ENCODE results near the gene FOXD2. TPM values are rescaled to one million over a fixed set of nuclear protein-coding genes. Genes with fewer than 3 reads are reported as not detected.
A peak's percentile ranks its signal among the peaks of the same experiment; 100 is the strongest.

Gene FOXD2
- total and polyA plus RNA-seq, 7 experiments from 2014 or later: 0.05 to 0.59 (median 0.22) TPM

DNA sequence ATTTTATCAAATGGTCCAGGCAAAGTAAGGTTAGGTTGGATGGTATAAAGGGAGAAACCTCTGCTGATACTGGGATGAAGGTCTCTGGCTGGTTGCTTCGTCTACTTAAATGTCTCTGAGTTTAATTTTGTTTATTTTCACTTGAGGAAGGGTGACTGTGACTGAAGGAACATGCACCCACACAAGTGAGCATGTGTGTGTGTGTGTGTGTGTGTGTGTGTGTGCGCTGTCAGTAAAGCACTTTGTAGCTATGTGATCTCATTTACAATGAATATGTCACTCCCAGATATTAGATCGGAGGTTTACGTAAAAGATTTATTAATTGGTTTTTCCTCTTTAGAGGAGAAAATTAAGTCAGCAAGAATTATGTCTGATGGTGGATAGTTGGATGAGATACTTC is 4.4 kb downstream of the FOXD2 start:
- Mint-ChIP-seq H3K27ac (no peak overlapping the region), H3K9me3 (peaks cover 0 to 15% (median 5%) of the 10 kb centered on the region in 11 donors), H3K4me1 (peaks cover 0 to 28% (median 17%) of the 10 kb centered on the region in 7 donors), H3K36me3 (no peaks in the 10 kb centered on the region), H3K27me3 (peaks cover 0 to 25% (median 3%) of the 10 kb centered on the region in 5 donors), H3K4me3 (no peak overlapping the region)
- peaks cover 16 to 17% of the 10 kb centered on the region in 2 donors for H3K4me1 ChIP-seq (ENCODE audit: control insufficient read depth in 2 of 2, insufficient read depth in 2 of 2, low read length in 2 of 2)
- ATAC-seq: no peak
- peaks cover 0 to 7% (median 0%) of the 10 kb centered on the region in 3 experiments for H3K9me3 ChIP-seq (ENCODE audit: control insufficient read depth in 2 of 3, low read length in 3 of 3)
- ChIA-PET POLR2A (no interaction called here), CTCF (interaction anchor here (1.0 to 1.4 kb wide), 2 partner anchors 8 to 285 kb away, joined by 3 to 4 read pairs; no protein-coding TSS in a partner anchor)
- no peak for DNase-seq
- H3K27ac ChIP-seq (ENCODE audit: low read depth, low read length): no peak overlapping the region
- H3K36me3 ChIP-seq (ENCODE audit: control insufficient read depth in 2 of 3, insufficient read depth in 3 of 3, low read length in 3 of 3): no peaks in the 10 kb centered on the region
- intact Hi-C loops (cut with micrococcal nuclease): no loop called here
- no peak overlapping the region for H3K4me3 ChIP-seq (ENCODE audit: low read length)
- H3K27me3 ChIP-seq (ENCODE audit: control insufficient read depth in 2 of 2, insufficient read depth in 2 of 2, low read length in 2 of 2): peaks cover 11 to 45% of the 10 kb centered on the region in 2 donors

DNA sequence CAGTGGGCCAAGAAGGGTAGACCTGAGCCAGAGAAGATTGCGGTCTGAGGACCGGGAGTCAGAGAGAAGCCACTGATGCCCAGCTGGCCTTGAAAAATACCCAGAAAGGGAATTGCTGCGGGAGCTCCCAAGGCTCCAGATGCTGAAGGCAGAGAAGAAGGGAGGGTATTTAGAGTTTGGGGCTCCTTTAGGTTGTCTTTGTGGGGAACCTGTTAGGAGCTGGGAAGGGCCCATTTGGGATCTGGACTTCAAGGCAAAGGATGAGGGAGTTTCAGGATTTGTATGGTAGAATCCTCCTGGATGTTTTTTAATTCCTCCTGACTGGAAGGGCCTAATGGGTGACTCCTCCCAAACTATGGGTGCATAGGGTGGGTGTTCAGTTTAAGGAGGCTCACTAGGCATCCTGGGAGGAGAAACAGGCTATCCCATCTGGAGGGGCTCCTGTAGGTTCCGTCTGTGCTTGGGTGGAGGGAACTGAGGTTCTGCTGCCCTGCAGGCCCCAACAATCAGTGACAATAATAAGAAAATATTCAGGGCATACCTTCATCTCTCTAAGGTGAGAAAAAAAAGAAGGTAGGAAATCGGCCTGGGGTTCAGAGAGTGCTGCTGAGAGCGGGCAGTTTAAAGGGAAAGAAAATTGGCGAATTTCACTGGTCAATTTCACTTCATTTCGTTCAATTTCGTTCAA is 5.1 kb downstream of the FOXD2 start:
- ChIA-PET CTCF (interaction anchor here (1.0 kb wide), 1 partner anchor 9 kb away, joined by 4 read pairs; no protein-coding TSS in a partner anchor), POLR2A (no interaction called here)
- Mint-ChIP-seq H3K4me1 (peaks cover 0 to 28% (median 17%) of the 10 kb centered on the region in 7 donors), H3K36me3 (no peaks in the 10 kb centered on the region), H3K4me3 (no peak overlapping the region), H3K27me3 (peaks cover 0 to 32% (median 6%) of the 10 kb centered on the region in 5 donors), H3K27ac (peak overlapping the region in 1 of 9 donors; percentile 56), H3K9me3 (peaks cover 0 to 15% (median 5%) of the 10 kb centered on the region in 11 donors)
- Histone ChIP-seq H3K9me3 (ENCODE audit: control insufficient read depth in 2 of 3, low read length in 3 of 3) (peaks cover 0 to 7% (median 0%) of the 10 kb centered on the region in 3 experiments), H3K27me3 (ENCODE audit: control insufficient read depth in 2 of 2, insufficient read depth in 2 of 2, low read length in 2 of 2) (peaks cover 13 to 50% of the 10 kb centered on the region in 2 donors), H3K36me3 (ENCODE audit: control insufficient read depth in 2 of 3, insufficient read depth in 3 of 3, low read length in 3 of 3) (no peaks in the 10 kb centered on the region), H3K27ac (ENCODE audit: low read depth, low read length) (no peak overlapping the region), H3K4me3 (ENCODE audit: low read length) (no peak overlapping the region), H3K4me1 (ENCODE audit: control insufficient read depth in 2 of 2, insufficient read depth in 2 of 2, low read length in 2 of 2) (peaks cover 16 to 17% of the 10 kb centered on the region in 2 donors)
- ATAC-seq (no peak), DNase-seq (no peak)
- intact Hi-C loops (cut with micrococcal nuclease): no loop called here

DNA sequence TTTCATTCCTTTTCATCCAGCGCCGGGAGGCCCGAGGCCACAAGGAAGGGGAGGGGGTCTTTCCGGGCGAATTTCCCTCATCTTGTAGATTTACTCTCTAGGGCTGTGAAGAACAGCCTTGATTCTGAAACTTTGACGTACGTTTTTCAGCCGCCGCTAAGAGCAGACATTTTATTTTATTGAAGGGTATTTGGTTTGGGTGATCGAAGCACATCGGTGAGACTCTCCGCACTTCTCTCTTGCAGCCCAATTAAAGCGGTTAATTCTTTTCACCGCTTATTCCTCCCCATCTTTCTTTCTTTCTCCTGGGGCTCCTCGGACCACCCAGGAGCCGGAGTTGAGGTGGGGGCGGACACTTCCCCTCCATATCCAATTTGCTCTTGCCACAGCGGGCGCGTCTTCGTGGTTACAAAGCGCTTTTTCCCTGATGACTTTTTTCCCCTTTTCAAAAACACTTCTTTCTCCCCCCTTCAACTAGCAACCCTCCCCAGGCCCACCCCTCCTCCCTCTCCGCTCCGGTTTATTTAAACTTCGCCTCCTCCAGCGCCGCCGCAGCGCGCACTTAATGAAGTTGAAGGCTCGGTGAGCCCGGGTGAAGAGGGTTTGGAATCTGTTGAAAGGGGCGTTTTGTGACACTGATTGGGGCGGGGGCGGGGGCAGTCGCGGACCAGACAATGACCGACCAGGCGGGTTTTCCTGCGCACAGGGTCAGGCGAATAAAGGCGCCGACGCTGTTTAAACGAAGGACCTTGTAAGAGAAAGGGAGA is 5.9 kb downstream of the FOXD2 start:
- Mint-ChIP-seq H3K4me3 (peak overlapping the region; percentile 53 to 77 (median 62)), H3K36me3 (no peaks in the 10 kb centered on the region), H3K27ac (peak overlapping the region in 6 of 9 donors; percentile 15 to 77 (median 42)), H3K27me3 (peaks cover 0 to 40% (median 10%) of the 10 kb centered on the region in 5 donors), H3K9me3 (peaks cover 0 to 15% (median 5%) of the 10 kb centered on the region in 11 donors), H3K4me1 (peaks cover 0 to 28% (median 17%) of the 10 kb centered on the region in 7 donors)
- H3K4me3 ChIP-seq (ENCODE audit: low read length): no peak overlapping the region
- H3K4me1 ChIP-seq (ENCODE audit: control insufficient read depth in 2 of 2, insufficient read depth in 2 of 2, low read length in 2 of 2): peaks cover 16 to 17% of the 10 kb centered on the region in 2 donors
- no peak for ATAC-seq
- intact Hi-C loops (cut with micrococcal nuclease): no loop called here
- H3K9me3 ChIP-seq (ENCODE audit: control insufficient read depth in 2 of 3, low read length in 3 of 3): peaks cover 0 to 7% (median 0%) of the 10 kb centered on the region in 3 experiments
- no peak overlapping the region for H3K27ac ChIP-seq (ENCODE audit: low read depth, low read length)
- no peak for DNase-seq
- POLR2A ChIA-PET: no interaction called here
- H3K36me3 ChIP-seq (ENCODE audit: control insufficient read depth in 2 of 3, insufficient read depth in 3 of 3, low read length in 3 of 3): no peaks in the 10 kb centered on the region
- H3K27me3 ChIP-seq (ENCODE audit: control insufficient read depth in 2 of 2, insufficient read depth in 2 of 2, low read length in 2 of 2): peaks cover 14 to 50% of the 10 kb centered on the region in 2 donors
- CTCF ChIA-PET: no interaction called here

DNA sequence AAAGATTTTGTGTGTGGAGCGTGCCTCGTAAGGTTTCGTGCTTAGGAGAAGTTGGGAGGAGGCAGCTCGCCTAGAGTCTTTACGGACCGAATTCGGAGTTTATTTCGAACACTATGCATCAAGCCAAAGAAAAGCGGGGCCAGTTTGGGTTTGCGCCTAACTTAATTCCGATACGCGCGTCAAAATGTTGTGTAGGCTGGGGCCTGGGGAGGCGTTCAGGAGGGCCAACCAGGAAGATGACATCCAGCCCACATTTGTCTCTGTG is 6.4 kb downstream of the FOXD2 start:
- ATAC-seq: no peak

DNA sequence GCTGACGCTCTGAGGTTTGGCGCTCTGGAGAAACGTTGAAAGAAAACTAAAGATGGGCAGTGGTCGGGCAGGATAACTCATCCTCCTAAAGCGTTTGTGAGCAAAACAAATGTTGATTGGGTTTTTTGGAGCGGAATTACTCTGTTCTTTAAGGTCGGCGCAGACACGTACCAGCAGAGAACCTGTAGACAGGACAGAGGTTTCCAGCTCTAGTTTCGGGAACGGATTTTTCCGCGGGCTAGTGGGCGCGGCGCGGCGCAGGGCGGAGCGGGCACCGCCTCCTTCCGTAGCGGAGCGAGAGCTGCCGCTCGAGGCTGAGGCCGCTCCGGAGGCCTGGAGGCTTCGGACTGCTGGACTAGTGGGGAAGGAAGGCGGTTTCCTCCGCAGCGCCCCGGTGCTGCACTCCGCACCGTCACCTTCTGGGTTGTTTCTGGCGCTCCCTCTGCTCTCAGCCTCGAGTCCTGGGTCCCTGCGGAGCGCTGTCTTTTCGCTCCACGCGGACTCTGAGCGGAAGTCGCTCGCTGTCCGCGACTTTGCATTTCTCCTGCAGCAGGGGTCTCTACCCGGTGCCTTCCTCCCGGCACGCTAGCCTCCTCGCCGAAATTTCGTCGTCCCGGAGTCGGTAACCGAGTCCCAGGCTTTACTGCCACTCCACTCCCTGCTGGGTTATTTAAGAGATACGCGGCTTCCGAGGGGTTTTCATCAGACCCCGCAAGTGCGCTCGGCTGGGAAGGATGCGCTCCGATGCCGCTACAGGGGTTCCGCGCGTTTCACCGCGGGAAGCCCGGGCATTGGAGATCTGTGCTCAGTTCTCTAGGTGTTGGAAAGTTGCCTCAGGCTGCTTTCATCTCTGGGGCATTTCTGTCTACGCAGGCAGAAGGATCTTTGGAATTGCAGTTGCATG is 7.0 kb downstream of the FOXD2 start:
- peak overlapping the region; percentile 53 to 77 (median 64) for H3K4me3 Mint-ChIP-seq
- ChIA-PET POLR2A (no interaction called here), CTCF (no interaction called here)
- H3K4me1 Mint-ChIP-seq: peaks cover 0 to 23% (median 17%) of the 10 kb centered on the region in 7 donors
- Histone ChIP-seq H3K36me3 (ENCODE audit: control insufficient read depth in 2 of 3, insufficient read depth in 3 of 3, low read length in 3 of 3) (no peaks in the 10 kb centered on the region), H3K9me3 (ENCODE audit: control insufficient read depth in 2 of 3, low read length in 3 of 3) (peaks cover 0 to 7% (median 0%) of the 10 kb centered on the region in 3 experiments), H3K27me3 (ENCODE audit: control insufficient read depth in 2 of 2, insufficient read depth in 2 of 2, low read length in 2 of 2) (peaks cover 17 to 50% of the 10 kb centered on the region in 2 donors), H3K4me3 (ENCODE audit: low read length) (peak overlapping the region; percentile 20), H3K4me1 (ENCODE audit: control insufficient read depth in 2 of 2, insufficient read depth in 2 of 2, low read length in 2 of 2) (peaks cover 11 to 17% of the 10 kb centered on the region in 2 donors), H3K27ac (ENCODE audit: low read depth, low read length) (no peak overlapping the region)
- H3K36me3 Mint-ChIP-seq: no peaks in the 10 kb centered on the region
- intact Hi-C loops (cut with micrococcal nuclease): loop anchor here in 1 of 2 donors (1.0 kb wide), 1 partner anchor 8 kb away; no protein-coding TSS in a partner anchor
- peaks cover 0 to 15% (median 5%) of the 10 kb centered on the region in 11 donors for H3K9me3 Mint-ChIP-seq
- peak; percentile 46 for ATAC-seq
- DNase-seq: peak in 4 of 9 donors; percentile 29 to 51 (median 32)
- H3K27me3 Mint-ChIP-seq: peaks cover 0 to 51% (median 21%) of the 10 kb centered on the region in 5 donors
- peak overlapping the region in 6 of 9 donors; percentile 7 to 77 (median 40) for H3K27ac Mint-ChIP-seq

More for the DNA sequence above, 6.4 kb downstream of the FOXD2 start:
- H3K4me1 Mint-ChIP-seq: peaks cover 0 to 28% (median 17%) of the 10 kb centered on the region in 7 donors
- H3K9me3 Mint-ChIP-seq: peaks cover 0 to 15% (median 5%) of the 10 kb centered on the region in 11 donors
- H3K27ac Mint-ChIP-seq: peak overlapping the region in 5 of 9 donors; percentile 15 to 77 (median 57)
- peaks cover 15 to 17% of the 10 kb centered on the region in 2 donors for H3K4me1 ChIP-seq (ENCODE audit: control insufficient read depth in 2 of 2, insufficient read depth in 2 of 2, low read length in 2 of 2)
- no peak overlapping the region for H3K27ac ChIP-seq (ENCODE audit: low read depth, low read length)
- H3K36me3 Mint-ChIP-seq: no peaks in the 10 kb centered on the region
- H3K36me3 ChIP-seq (ENCODE audit: control insufficient read depth in 2 of 3, insufficient read depth in 3 of 3, low read length in 3 of 3): no peaks in the 10 kb centered on the region
- H3K4me3 Mint-ChIP-seq: peak overlapping the region; percentile 53 to 77 (median 62)
- peaks cover 14 to 50% of the 10 kb centered on the region in 2 donors for H3K27me3 ChIP-seq (ENCODE audit: control insufficient read depth in 2 of 2, insufficient read depth in 2 of 2, low read length in 2 of 2)
- DNase-seq: no peak
- peaks cover 0 to 7% (median 0%) of the 10 kb centered on the region in 3 experiments for H3K9me3 ChIP-seq (ENCODE audit: control insufficient read depth in 2 of 3, low read length in 3 of 3)
- ChIA-PET CTCF (no interaction called here), POLR2A (no interaction called here)
- intact Hi-C loops (cut with micrococcal nuclease): no loop called here
- peaks cover 0 to 45% (median 15%) of the 10 kb centered on the region in 5 donors for H3K27me3 Mint-ChIP-seq
- peak overlapping the region; percentile 20 for H3K4me3 ChIP-seq (ENCODE audit: low read length)
